ENCODE measurements around the gene IREB2.

DNA sequence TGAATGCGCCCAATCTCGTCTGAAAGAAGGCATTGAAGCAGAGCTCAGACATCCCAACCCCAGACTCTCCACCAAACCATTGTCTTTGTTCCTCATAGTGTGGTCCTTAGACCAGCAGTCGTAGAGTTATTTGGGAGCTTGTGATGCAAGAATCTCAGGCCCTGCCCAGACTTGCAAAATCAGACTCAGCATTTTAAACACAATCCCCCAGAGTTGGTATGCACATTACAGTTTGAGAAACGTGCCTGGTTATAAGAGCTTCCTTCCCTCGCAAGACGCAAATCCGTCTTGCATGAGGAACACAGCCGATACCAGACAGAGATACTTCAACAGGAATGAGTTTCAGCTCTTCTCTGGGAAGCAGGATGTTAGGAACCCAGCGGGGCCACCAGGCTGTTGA lies 38.9 kb upstream of the IREB2 start:
- TF ChIP-seq, protein P1, sequence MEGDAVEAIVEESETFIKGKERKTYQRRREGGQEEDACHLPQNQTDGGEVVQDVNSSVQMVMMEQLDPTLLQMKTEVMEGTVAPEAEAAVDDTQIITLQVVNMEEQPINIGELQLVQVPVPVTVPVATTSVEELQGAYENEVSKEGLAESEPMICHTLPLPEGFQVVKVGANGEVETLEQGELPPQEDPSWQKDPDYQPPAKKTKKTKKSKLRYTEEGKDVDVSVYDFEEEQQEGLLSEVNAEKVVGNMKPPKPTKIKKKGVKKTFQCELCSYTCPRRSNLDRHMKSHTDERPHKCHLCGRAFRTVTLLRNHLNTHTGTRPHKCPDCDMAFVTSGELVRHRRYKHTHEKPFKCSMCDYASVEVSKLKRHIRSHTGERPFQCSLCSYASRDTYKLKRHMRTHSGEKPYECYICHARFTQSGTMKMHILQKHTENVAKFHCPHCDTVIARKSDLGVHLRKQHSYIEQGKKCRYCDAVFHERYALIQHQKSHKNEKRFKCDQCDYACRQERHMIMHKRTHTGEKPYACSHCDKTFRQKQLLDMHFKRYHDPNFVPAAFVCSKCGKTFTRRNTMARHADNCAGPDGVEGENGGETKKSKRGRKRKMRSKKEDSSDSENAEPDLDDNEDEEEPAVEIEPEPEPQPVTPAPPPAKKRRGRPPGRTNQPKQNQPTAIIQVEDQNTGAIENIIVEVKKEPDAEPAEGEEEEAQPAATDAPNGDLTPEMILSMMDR (IDR thresholded peaks at IDR 0.05; ENCODE audit: insufficient read depth, low read length) = no peak
- TF ChIP-seq POLR2AphosphoS5 (IDR thresholded peaks at IDR 0.05; ENCODE audit: low read depth) (no peak), REST (IDR thresholded peaks at IDR 0.05; ENCODE audit: insufficient replicate concordance, low read depth) (no peak)
